K562 (cell line): Measurements from ENCODE around the gene CNOT1. TPM values are rescaled to one million over a fixed set of nuclear protein-coding genes. Genes with fewer than 3 reads are reported as not detected.

Source experiments
- ARNT ChIP-seq, 2 experiments: fragments of 450-650 bp; IDR thresholded peaks; 2 replicates each; pipeline ENCODE4 v1.6.1; 2016; ENCODE audit warnings: mild to moderate bottlenecking in 1 of 2
- DDX20 ChIP-seq: fragments of 450-650 bp; IDR thresholded peaks from 2 replicates; pipeline ENCODE4 v1.6.1; 2016; ENCODE audit warnings: missing genetic modification characterization, low read depth, mild to moderate bottlenecking, missing compliant biosample characterization, moderate library complexity
- FOXA1 ChIP-seq: fragments of 450-650 bp; IDR thresholded peaks from 2 replicates; pipeline ENCODE4 v1.6.1; 2016; ENCODE audit warnings: mild to moderate bottlenecking, borderline replicate concordance
- HES1 ChIP-seq: fragments of 450-650 bp; IDR thresholded peaks from 2 replicates; pipeline ENCODE4 v1.6.1; 2016; ENCODE audit warnings: low read depth, mild to moderate bottlenecking, moderate library complexity
- HINFP ChIP-seq: fragments of 450-650 bp; conservative IDR thresholded peaks from 2 replicates; pipeline ENCODE4 v1.6.1; 2016; ENCODE audit warnings: missing genetic modification characterization, low read depth, mild to moderate bottlenecking, control low read depth, missing compliant biosample characterization
- HMGN3 ChIP-seq: IDR thresholded peaks from 2 replicates; pipeline ENCODE4 v1.6.1; 2011; ENCODE audit warnings: borderline replicate concordance, low read depth, mild to moderate bottlenecking, mixed read lengths, low read length; ENCODE audit not compliant: insufficient read length; ENCODE audit errors: extremely low read depth
- MECOM ChIP-seq: fragments of 250-450 bp; sonication (Bioruptor Pico); IDR thresholded peaks from 2 replicates; pipeline ENCODE4 v1.8.0; 2022; ENCODE audit warnings: inconsistent platforms
- MTA3 ChIP-seq: fragments of 450-650 bp; formaldehyde crosslinking; IDR thresholded peaks from 2 replicates; pipeline ENCODE4 v1.6.1; 2017; ENCODE audit warnings: mild to moderate bottlenecking, borderline replicate concordance
- NFIC ChIP-seq: fragments of 450-650 bp; IDR thresholded peaks from 2 replicates; pipeline ENCODE4 v1.6.1; 2017; ENCODE audit warnings: mild to moderate bottlenecking, inconsistent platforms
- POLR3G ChIP-seq: IDR thresholded peaks from 2 replicates; pipeline ENCODE4 v1.6.1; 2011; ENCODE audit not compliant: insufficient read length, insufficient replicate concordance; ENCODE audit errors: extremely low read depth
- PRPF4 ChIP-seq: fragments of 200-400 bp; formaldehyde crosslinking; IDR thresholded peaks from one replicate; pipeline ENCODE4 v1.6.1; 2017; ENCODE audit warnings: low read length, low read depth, mild to moderate bottlenecking; ENCODE audit not compliant: insufficient read depth, poor library complexity, severe bottlenecking
- RFX5 ChIP-seq: IDR thresholded peaks from 2 replicates; pipeline ENCODE4 v1.6.1; 2011; ENCODE audit warnings: low read depth, mild to moderate bottlenecking, improper control_type of control experiment, low read length
- SMC3 ChIP-seq: conservative IDR thresholded peaks from 2 replicates; pipeline ENCODE4 v1.6.1; 2011; ENCODE audit warnings: low read depth, low read length, improper control_type of control experiment; ENCODE audit not compliant: insufficient read depth
- SOX6 ChIP-seq: fragments of 450-650 bp; IDR thresholded peaks from 2 replicates; pipeline ENCODE4 v1.6.1; 2014; ENCODE audit warnings: mild to moderate bottlenecking
- TCF7 ChIP-seq: sonication (generic); IDR thresholded peaks from 2 replicates; pipeline ENCODE4 v1.6.1; 2016; ENCODE audit warnings: antibody characterized with exemption, borderline replicate concordance
- TFE3 ChIP-seq: fragments of 450-650 bp; formaldehyde crosslinking; IDR thresholded peaks from 2 replicates; pipeline ENCODE4 v1.4.0; 2020; ENCODE audit warnings: mild to moderate bottlenecking, mixed read lengths
- ZBTB8A ChIP-seq: fragments of 450-650 bp; IDR thresholded peaks from 2 replicates; pipeline ENCODE4 v1.6.1; 2018; ENCODE audit warnings: mild to moderate bottlenecking, moderate library complexity; ENCODE audit not compliant: partially characterized antibody
- ZNF23 ChIP-seq: fragments of 250-450 bp; sonication (Bioruptor Pico); IDR thresholded peaks from 2 replicates; pipeline ENCODE4 v1.4.0; 2020; ENCODE audit warnings: mild to moderate bottlenecking
- ZNF24 ChIP-seq: fragments of 450-650 bp; IDR thresholded peaks from 2 replicates; pipeline ENCODE4 v1.6.1; 2016
- ZNF277 ChIP-seq: fragments of 250-450 bp; sonication (Bioruptor Pico); IDR thresholded peaks from 2 replicates; pipeline ENCODE4 v1.8.0; 2022; ENCODE audit warnings: inconsistent platforms, mild to moderate bottlenecking, moderate library complexity, borderline replicate concordance
- ZNF583 ChIP-seq: fragments of 250-450 bp; sonication (Bioruptor Pico); IDR thresholded peaks from 2 replicates; pipeline ENCODE4 v1.4.0; 2020
- ZNF696 ChIP-seq: fragments of 250-450 bp; sonication (Bioruptor Pico); conservative IDR thresholded peaks from 2 replicates; pipeline ENCODE4 v1.4.0; 2020; ENCODE audit warnings: mild to moderate bottlenecking, moderate library complexity
- ZNF778 ChIP-seq: fragments of 450-650 bp; formaldehyde crosslinking; IDR thresholded peaks from 2 replicates; pipeline ENCODE4 v1.4.0; 2020; ENCODE audit warnings: mild to moderate bottlenecking, moderate library complexity
- polyA plus RNA-seq, 8 experiments: library from polyadenylated mRNA; depleted of rRNA in 4 of 8; stranded (reverse) in 5 of 8; unstranded in 3 of 8; fragments of >200 nt; fragmentation: Nextera tagmentation in 2 of 8; fragmentation: Illumina TruSeq in 1 of 8; extraction: Ambion mirVana in 2 of 8; extraction: Trizol in 1 of 8; gene quantifications; 2 replicates each; pipeline versions ENCODE4 v1.2.1 to v1.2.3, GENCODE V29; 2011 to 2014; ENCODE audit warnings: inconsistent platforms in 1 of 8, missing spikeins in 1 of 8
- total RNA-seq, 7 experiments: library from RNA; depleted of rRNA in 6 of 7; stranded (reverse); fragments of >200 nt in 6 of 7; fragmentation: Illumina TruSeq in 2 of 7; extraction: Trizol in 2 of 7; gene quantifications; 2 replicates each; pipeline versions ENCODE4 v1.2.1 to v1.2.3, GENCODE V29; 2011 to 2021; ENCODE audit warnings: low replicate concordance in 1 of 7

The CNOT1 gene
- total and polyA plus RNA-seq, 9 of the 15 experiments (the other 6 are each of a cell fraction or from before 2014, with no cell fraction given) = 110 to 270 (median 220) TPM

GRCh38 chr16:58515125-58515870, 114.3 kb downstream of the CNOT1 start, which contains the start of gene SETD6 (continued):
- 0 out of 2 replicates have a peak, but pooled peaks have one; percentile 9 for TF ChIP-seq SOX6
- no peak for TF ChIP-seq RFX5
- no peak for TF ChIP-seq ZBTB8A
- no peak for TF ChIP-seq TCF7
- peak; percentile 77 for TF ChIP-seq PRPF4
- no peak for TF ChIP-seq HMGN3
- TF ChIP-seq ZNF277 = no peak
- no peak for TF ChIP-seq ZNF778 (CRISPR knock-in tag)
- TF ChIP-seq POLR3G = no peak
- no peak for TF ChIP-seq ZNF24
- no peak for TF ChIP-seq HES1
- TF ChIP-seq ZNF23 = no peak
- no peak for TF ChIP-seq DDX20 (tag)
- no peak for TF ChIP-seq ARNT (IDR thresholded peaks at IDR 0.05)
- TF ChIP-seq ZNF696 = no peak
- peak; percentile 40 for TF ChIP-seq TFE3 (CRISPR knock-in tag)
- no peak for TF ChIP-seq HINFP (tag)
- no peak for TF ChIP-seq MTA3
- peak; percentile 35 for TF ChIP-seq NFIC
- no peak for TF ChIP-seq SMC3
- no peak for TF ChIP-seq ZNF583 (CRISPR knock-in tag)
- TF ChIP-seq FOXA1 = no peak
- TF ChIP-seq MECOM (CRISPR knock-in tag) = no peak
